ENCODE data around the gene ZGLP1. TPM values are rescaled to one million over a fixed set of nuclear protein-coding genes. Genes with fewer than 3 reads are reported as not detected.
"Not testable (repeated sequence)": the region's sequence is repeated elsewhere in the genome, so short reads cannot be mapped to it uniquely, and the experiment has no call there.

The ZGLP1 gene
- total RNA-seq, 6 experiments from 2014 or later, result 1.00 to 2.7 (median 2.1) TPM

DNA sequence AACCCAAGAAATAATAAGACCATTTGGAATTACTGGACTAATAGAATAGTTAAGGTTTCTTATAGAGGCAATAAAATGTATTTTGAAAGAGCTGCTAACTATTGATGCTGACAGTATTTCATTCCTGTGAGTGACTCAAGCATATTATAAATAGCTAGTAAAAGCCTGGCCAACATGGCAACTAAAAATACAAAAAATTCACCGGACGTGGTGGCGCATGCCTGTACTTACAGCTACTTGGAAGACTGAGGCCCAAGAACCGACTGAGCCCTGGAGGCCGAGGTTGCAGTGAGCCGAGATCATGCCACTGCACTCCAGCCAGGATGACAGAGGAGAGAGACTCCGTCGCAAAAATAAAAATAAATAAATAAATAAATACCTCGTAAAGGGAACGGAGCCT is 35.2 kb upstream of the ZGLP1 start:
- Mint-ChIP-seq H3K4me3 (no peak overlapping the region), H3K36me3 (ENCODE audit: low read depth) (no peaks in the 10 kb centered on the region), H3K4me1 (ENCODE audit: low read depth) (peaks cover 27% of the 10 kb centered on the region), H3K9me3 (no peaks in the 10 kb centered on the region), H3K27me3 (ENCODE audit: insufficient read depth) (peaks cover 4% of the 10 kb centered on the region; the same call in 1 of the 2 replicates), H3K27ac (peak overlapping the region; percentile 90)
- DNase-seq, result peak; percentile 86
- TF ChIP-seq, protein P1, sequence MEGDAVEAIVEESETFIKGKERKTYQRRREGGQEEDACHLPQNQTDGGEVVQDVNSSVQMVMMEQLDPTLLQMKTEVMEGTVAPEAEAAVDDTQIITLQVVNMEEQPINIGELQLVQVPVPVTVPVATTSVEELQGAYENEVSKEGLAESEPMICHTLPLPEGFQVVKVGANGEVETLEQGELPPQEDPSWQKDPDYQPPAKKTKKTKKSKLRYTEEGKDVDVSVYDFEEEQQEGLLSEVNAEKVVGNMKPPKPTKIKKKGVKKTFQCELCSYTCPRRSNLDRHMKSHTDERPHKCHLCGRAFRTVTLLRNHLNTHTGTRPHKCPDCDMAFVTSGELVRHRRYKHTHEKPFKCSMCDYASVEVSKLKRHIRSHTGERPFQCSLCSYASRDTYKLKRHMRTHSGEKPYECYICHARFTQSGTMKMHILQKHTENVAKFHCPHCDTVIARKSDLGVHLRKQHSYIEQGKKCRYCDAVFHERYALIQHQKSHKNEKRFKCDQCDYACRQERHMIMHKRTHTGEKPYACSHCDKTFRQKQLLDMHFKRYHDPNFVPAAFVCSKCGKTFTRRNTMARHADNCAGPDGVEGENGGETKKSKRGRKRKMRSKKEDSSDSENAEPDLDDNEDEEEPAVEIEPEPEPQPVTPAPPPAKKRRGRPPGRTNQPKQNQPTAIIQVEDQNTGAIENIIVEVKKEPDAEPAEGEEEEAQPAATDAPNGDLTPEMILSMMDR (IDR thresholded peaks at IDR 0.05), result no peak

DNA sequence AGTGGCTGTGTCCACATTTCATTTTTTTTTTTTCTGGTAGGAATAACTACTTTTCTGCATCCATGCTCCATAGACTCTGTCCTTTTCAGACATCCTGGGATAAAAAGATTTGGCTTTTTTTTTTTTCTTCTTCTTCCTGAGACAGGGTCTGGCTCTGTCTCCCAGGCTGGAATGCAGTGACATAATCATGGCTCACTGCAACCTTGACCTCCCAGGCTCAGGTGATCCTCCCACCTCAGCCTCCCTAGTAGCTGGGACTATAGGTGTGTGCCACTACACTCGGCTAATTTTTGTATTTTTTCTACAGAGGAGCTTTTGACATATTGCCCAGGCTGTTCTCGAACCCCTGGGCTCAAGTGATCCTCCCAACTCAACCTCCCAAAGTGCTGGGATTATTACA is 33.9 kb upstream of the ZGLP1 start:
- no peak overlapping the region for H3K27ac Mint-ChIP-seq
- no peak overlapping the region for H3K4me3 Mint-ChIP-seq
- DNase-seq, result no peak
- no peaks in the 10 kb centered on the region for H3K9me3 Mint-ChIP-seq
- no peaks in the 10 kb centered on the region for H3K36me3 Mint-ChIP-seq (ENCODE audit: low read depth)
- peaks cover 9% of the 10 kb centered on the region for H3K27me3 Mint-ChIP-seq (ENCODE audit: insufficient read depth)
- TF ChIP-seq, protein P1 (IDR thresholded peaks at IDR 0.05), result no peak
- peaks cover 27% of the 10 kb centered on the region for H3K4me1 Mint-ChIP-seq (ENCODE audit: low read depth)

DNA sequence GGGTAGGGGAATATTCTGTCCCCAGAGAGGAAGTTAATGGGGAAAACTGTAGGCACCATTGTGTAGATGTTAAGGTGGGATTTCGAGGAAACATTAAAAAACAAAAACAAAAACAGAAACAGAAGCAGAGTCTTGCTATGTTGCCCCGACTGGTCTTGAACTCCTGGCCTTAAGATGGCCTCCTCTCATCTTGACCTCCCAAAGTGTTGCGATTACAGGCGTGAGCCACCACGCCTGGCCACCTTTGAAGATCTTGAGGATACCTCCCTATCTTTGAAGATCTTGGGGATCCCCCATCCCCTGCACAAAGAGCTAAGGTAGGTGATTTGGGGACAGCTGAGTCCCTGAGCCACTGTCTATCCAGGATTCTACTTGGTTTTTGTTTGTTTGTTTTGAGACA is 30.4 kb upstream of the ZGLP1 start:
- H3K9me3 Mint-ChIP-seq, result no peaks in the 10 kb centered on the region
- no peak overlapping the region for H3K27ac Mint-ChIP-seq
- H3K4me1 Mint-ChIP-seq (ENCODE audit: low read depth), result peaks cover 19% of the 10 kb centered on the region
- peaks cover 9% of the 10 kb centered on the region for H3K27me3 Mint-ChIP-seq (ENCODE audit: insufficient read depth)
- TF ChIP-seq, protein P1 (IDR thresholded peaks at IDR 0.05), result no peak
- no peak overlapping the region for H3K4me3 Mint-ChIP-seq
- DNase-seq, result no peak
- no peaks in the 10 kb centered on the region for H3K36me3 Mint-ChIP-seq (ENCODE audit: low read depth)

DNA sequence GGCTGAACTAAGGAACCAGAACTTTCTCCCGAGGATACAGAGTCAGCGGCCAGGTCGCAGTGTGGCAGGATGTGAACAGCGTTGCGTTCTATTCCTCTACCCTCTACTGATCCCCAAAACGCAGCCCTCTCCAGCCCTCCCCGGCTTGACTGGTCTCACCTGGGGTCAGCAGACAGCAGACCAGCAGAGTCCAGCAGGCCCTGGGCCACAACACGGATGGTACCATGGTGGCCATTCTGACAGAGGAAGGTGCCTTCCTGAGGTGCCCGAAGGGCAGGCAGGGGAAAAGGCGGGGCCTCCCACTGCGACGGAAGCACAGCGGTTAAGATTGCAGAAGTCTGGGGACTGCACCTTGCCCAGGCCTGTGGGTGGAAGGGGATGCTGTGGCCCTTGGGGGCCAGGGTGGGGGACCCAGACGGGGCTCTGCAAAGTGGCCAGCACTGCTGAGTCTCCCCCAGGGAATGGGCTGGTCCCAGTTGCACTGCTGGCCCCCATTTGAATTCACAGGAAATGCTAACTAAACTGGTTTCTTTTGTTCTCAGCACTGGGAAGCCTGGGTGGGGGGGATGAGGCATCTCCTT is 29.9 kb upstream of the ZGLP1 start, which contains the start of gene ICAM3:
Gene ICAM3, minus strand, starts transcription at position 245 of the 581 bp plus-strand sequence. Its CDS starts 10 bp downstream, at position 235.
- Mint-ChIP-seq H3K9me3 (no peaks in the 10 kb centered on the region), H3K36me3 (ENCODE audit: low read depth) (no peaks in the 10 kb centered on the region), H3K4me1 (ENCODE audit: low read depth) (peaks cover 14% of the 10 kb centered on the region), H3K27ac (no peak within 1 kb of the TSS), H3K27me3 (ENCODE audit: insufficient read depth) (peaks cover 9% of the 10 kb centered on the region), H3K4me3 (no peak within 1 kb of the TSS)
- TF ChIP-seq, protein P1 (IDR thresholded peaks at IDR 0.05), result no peak
- no peak for DNase-seq

DNA sequence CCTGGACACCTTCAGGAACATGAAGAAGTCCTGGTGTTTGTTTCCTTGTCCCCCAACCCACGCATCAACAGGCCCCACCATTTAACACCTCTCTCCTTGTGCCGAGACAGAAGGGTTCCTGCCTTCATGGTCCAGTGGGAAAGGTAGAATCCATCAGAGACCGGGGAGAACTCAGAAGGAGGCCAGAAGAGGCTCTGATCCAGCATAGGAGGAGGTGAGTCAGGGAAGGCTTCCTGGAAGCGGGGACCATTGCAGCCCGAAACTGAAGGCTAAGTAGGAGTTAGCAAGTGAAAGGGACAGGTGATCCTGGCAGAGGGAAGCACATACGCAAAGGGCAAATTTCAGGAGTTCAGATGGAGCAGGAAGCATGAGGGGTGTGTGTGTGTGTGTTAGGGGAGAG is 29.3 kb upstream of the ZGLP1 start:
- Mint-ChIP-seq H3K27me3 (ENCODE audit: insufficient read depth) (peaks cover 9% of the 10 kb centered on the region), H3K9me3 (no peaks in the 10 kb centered on the region), H3K4me3 (no peak overlapping the region), H3K4me1 (ENCODE audit: low read depth) (peaks cover 14% of the 10 kb centered on the region), H3K36me3 (ENCODE audit: low read depth) (no peaks in the 10 kb centered on the region), H3K27ac (no peak overlapping the region)
- no peak for DNase-seq
- TF ChIP-seq, protein P1 (IDR thresholded peaks at IDR 0.05), result no peak

DNA sequence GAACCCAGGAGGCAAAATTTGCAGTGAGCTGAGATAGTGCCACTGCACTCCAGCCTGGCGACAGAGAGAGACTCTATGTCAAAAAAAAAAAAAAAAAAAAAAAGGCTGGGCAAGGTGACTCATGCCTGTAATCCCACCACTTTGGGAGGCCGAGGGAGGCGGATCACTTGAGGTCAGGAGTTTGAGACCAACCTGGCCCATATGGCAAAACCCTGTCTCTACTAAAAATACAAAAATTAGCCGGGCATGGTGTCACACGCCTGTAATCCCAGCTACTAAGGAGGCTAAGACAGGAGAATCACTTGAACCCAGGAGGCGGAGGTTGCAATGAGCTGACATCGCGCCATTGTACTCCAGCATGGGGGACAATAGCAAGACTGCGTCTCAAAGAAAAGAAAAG is 27.1 kb upstream of the ZGLP1 start:
- DNase-seq; H3K4me3 Mint-ChIP-seq; H3K36me3 Mint-ChIP-seq (ENCODE audit: low read depth); H3K9me3 Mint-ChIP-seq; H3K27ac Mint-ChIP-seq; H3K27me3 Mint-ChIP-seq (ENCODE audit: insufficient read depth): not testable (repeated sequence)
- H3K4me1 Mint-ChIP-seq (ENCODE audit: low read depth), result peaks cover 17% of the 10 kb centered on the region

All from HFFc6 (cell line).